ENCODE measurements around the gene IRF3. TPM values are rescaled to one million over a fixed set of nuclear protein-coding genes. Genes with fewer than 3 reads are reported as not detected.

IRF3 gene
- total RNA-seq, 4 donors from 2014 or later, result 8.2 to 106 (median 63.9) TPM

- H3K9me3 ChIP-seq, result no peaks in the 10 kb centered on the region
- no peaks in the 10 kb centered on the region for H3K36me3 ChIP-seq
- intact Hi-C loops (cut with DNase I; ENCODE audit: low total_unique reads), result no loop called here
- H3K27ac ChIP-seq, result peak overlapping the region; percentile 83 to 97
- peaks cover 4 to 14% of the 10 kb centered on the region in 2 donors for H3K4me1 ChIP-seq
- H3K4me3 ChIP-seq, result peak overlapping the region; percentile 91 to 98
- H3K27me3 ChIP-seq, result no peaks in the 10 kb centered on the region
- DNase-seq, result no peak
- TF ChIP-seq POLR2A (IDR thresholded peaks at IDR 0.05) (no peak), CTCF (IDR thresholded peaks at IDR 0.05) (no peak)
Measured at GRCh38 chr19:49642492-49643035, 23.1 kb downstream of the IRF3 start.

- Histone ChIP-seq H3K4me1 (peaks cover 4 to 14% of the 10 kb centered on the region in 2 donors), H3K27me3 (no peaks in the 10 kb centered on the region), H3K9me3 (no peaks in the 10 kb centered on the region), H3K36me3 (no peaks in the 10 kb centered on the region), H3K4me3 (peak within 1 kb of the TSS; percentile 91 to 98), H3K27ac (peak within 1 kb of the TSS; percentile 97 to 99)
- peak; percentile 99 for TF ChIP-seq POLR2A (IDR thresholded peaks at IDR 0.05)
- peak in 2 of 4 experiments; percentile 22 to 24 for TF ChIP-seq CTCF (IDR thresholded peaks at IDR 0.05)
- intact Hi-C loops (cut with DNase I; ENCODE audit: low total_unique reads), result no loop called here
- DNase-seq, result peak; percentile 99
Measured at GRCh38 chr19:49641688-49642491, 23.8 kb downstream of the IRF3 start, which contains the start of gene SCAF1. Gene SCAF1 (plus strand): TSS chr19:49642209. CDS start chr19:49645027, 2,818 bp downstream.

GRCh38 chr19:49640113-49640898 is 25.4 kb downstream of the IRF3 start, which contains the start of gene RRAS:
Gene RRAS (minus strand): TSS chr19:49640143. CDS start chr19:49640098, 45 bp downstream.
- intact Hi-C loops (cut with DNase I; ENCODE audit: low total_unique reads), result no loop called here
- Histone ChIP-seq H3K36me3 (no peaks in the 10 kb centered on the region), H3K27ac (peak within 1 kb of the TSS; percentile 97 to 99), H3K4me1 (peaks cover 4 to 14% of the 10 kb centered on the region in 2 donors), H3K4me3 (peak within 1 kb of the TSS; percentile 72 to 91), H3K9me3 (no peaks in the 10 kb centered on the region), H3K27me3 (no peaks in the 10 kb centered on the region)
- peak; percentile 99 to 100 for DNase-seq
- peak; percentile 75 to 93 for TF ChIP-seq POLR2A (IDR thresholded peaks at IDR 0.05)
- TF ChIP-seq CTCF (IDR thresholded peaks at IDR 0.05), result peak in 1 of 4 experiments; percentile 25

GRCh38 chr19:49639401-49640112 is 26.1 kb downstream of the IRF3 start:
- Histone ChIP-seq H3K27me3 (no peaks in the 10 kb centered on the region), H3K4me3 (peak overlapping the region; percentile 72 to 73), H3K9me3 (no peaks in the 10 kb centered on the region), H3K36me3 (no peaks in the 10 kb centered on the region), H3K4me1 (peaks cover 4 to 14% of the 10 kb centered on the region in 2 donors), H3K27ac (peak overlapping the region; percentile 97 to 99)
- intact Hi-C loops (cut with DNase I; ENCODE audit: low total_unique reads), result no loop called here
- TF ChIP-seq CTCF (IDR thresholded peaks at IDR 0.05) (no peak), POLR2A (IDR thresholded peaks at IDR 0.05) (peak in 1 of 2 donors; percentile 57)
- peak; percentile 52 to 63 for DNase-seq
